Measurements from ENCODE around the gene AQP1. TPM values are rescaled to one million over a fixed set of nuclear protein-coding genes. Genes with fewer than 3 reads are reported as not detected.

AQP1 gene
- total RNA-seq, 2 donors from 2014 or later: 33.9 to 47.4 TPM

- no peak for DNase-seq
These were observed 15.4 kb downstream of the AQP1 start for GRCh38 chr7:30927040-30927439.

GRCh38 chr7:30927559-30927958 is 15.9 kb downstream of the AQP1 start:
- no peak for DNase-seq
- Histone ChIP-seq H3K9ac (ENCODE audit: low read depth in 2 of 2, low read length in 2 of 2) (no peak overlapping the region), H3K4me1 (no peaks in the 10 kb centered on the region), H3K36me3 (no peaks in the 10 kb centered on the region), H3K4me3 (no peak overlapping the region), H3K27me3 (no peaks in the 10 kb centered on the region), H3K27ac (no peak overlapping the region), H3K9me3 (no peaks in the 10 kb centered on the region)
- no peak for TF ChIP-seq CTCF (IDR thresholded peaks at IDR 0.05)
- intact Hi-C loops (cut with DNase I): no loop called here

More at GRCh38 chr7:30927040-30927439, 15.4 kb downstream of the AQP1 start:
- Histone ChIP-seq H3K9me3 (no peaks in the 10 kb centered on the region), H3K4me3 (no peak overlapping the region), H3K9ac (ENCODE audit: low read depth in 2 of 2, low read length in 2 of 2) (no peak overlapping the region), H3K36me3 (no peaks in the 10 kb centered on the region), H3K27me3 (no peaks in the 10 kb centered on the region), H3K27ac (no peak overlapping the region), H3K4me1 (no peaks in the 10 kb centered on the region)
- intact Hi-C loops (cut with DNase I): no loop called here
- TF ChIP-seq CTCF (IDR thresholded peaks at IDR 0.05): no peak

GRCh38 chr7:30928254-30928872 is 16.7 kb downstream of the AQP1 start:
- peak; percentile 15 for DNase-seq
- intact Hi-C loops (cut with DNase I): no loop called here
- H3K27me3 ChIP-seq: no peaks in the 10 kb centered on the region
- no peaks in the 10 kb centered on the region for H3K36me3 ChIP-seq
- no peaks in the 10 kb centered on the region for H3K4me1 ChIP-seq
- no peak overlapping the region for H3K9ac ChIP-seq (ENCODE audit: low read depth in 2 of 2, low read length in 2 of 2)
- no peak overlapping the region for H3K27ac ChIP-seq
- no peak for TF ChIP-seq CTCF (IDR thresholded peaks at IDR 0.05)
- no peak overlapping the region for H3K4me3 ChIP-seq
- no peaks in the 10 kb centered on the region for H3K9me3 ChIP-seq

- H3K27ac ChIP-seq: no peak overlapping the region
- intact Hi-C loops (cut with DNase I): no loop called here
These were observed 18.0 kb downstream of the AQP1 start for GRCh38 chr7:30929686-30930085.

GRCh38 chr7:30930621-30931020 is 19.0 kb downstream of the AQP1 start:
- Histone ChIP-seq H3K27me3 (no peaks in the 10 kb centered on the region), H3K9me3 (no peaks in the 10 kb centered on the region), H3K9ac (ENCODE audit: low read depth in 2 of 2, low read length in 2 of 2) (no peak overlapping the region), H3K36me3 (no peaks in the 10 kb centered on the region), H3K27ac (no peak overlapping the region), H3K4me3 (no peak overlapping the region), H3K4me1 (no peaks in the 10 kb centered on the region)
- no peak for DNase-seq
- TF ChIP-seq CTCF (IDR thresholded peaks at IDR 0.05): no peak
- intact Hi-C loops (cut with DNase I): no loop called here

More at GRCh38 chr7:30929686-30930085, 18.0 kb downstream of the AQP1 start:
- no peak for TF ChIP-seq CTCF (IDR thresholded peaks at IDR 0.05)
- no peaks in the 10 kb centered on the region for H3K4me1 ChIP-seq
- peak; percentile 13 for DNase-seq
- H3K9me3 ChIP-seq: no peaks in the 10 kb centered on the region
- H3K9ac ChIP-seq (ENCODE audit: low read depth in 2 of 2, low read length in 2 of 2): no peak overlapping the region
- no peak overlapping the region for H3K4me3 ChIP-seq
- no peaks in the 10 kb centered on the region for H3K27me3 ChIP-seq
- H3K36me3 ChIP-seq: no peaks in the 10 kb centered on the region
